Measurements from ENCODE around the gene CAVIN2.

CAVIN2 gene

DNA sequence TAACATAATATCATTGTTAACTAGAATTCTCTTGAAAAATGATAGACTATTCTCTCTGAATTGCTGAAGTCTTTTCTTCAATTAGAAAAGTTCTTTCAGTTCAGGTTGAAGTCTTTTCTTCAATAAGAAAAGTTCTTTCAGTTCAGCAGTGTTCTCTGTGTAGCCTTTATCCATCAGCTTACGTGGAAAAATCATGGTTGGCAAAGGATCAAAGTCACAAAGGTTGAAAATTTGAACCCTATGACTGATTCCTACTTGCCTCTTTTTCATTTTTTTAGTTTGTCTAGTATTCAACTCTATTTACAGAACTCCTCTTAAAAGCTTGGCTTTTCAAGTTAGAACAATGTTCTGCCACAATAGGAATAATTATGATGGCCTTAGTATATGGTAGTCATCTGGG lies 25.8 kb downstream of the CAVIN2 start:
- Histone ChIP-seq H3K4me3 (ENCODE audit: low read length in 2 of 2) (no peak overlapping the region), H3K27ac (ENCODE audit: low read length) (no peak overlapping the region), H3K9ac (ENCODE audit: low read length in 2 of 2) (no peak overlapping the region), H3K36me3 (ENCODE audit: control insufficient read depth in 2 of 2, insufficient read depth in 2 of 2, low read length in 2 of 2) (no peaks in the 10 kb centered on the region), H3K4me1 (ENCODE audit: control insufficient read depth, insufficient read depth, low read length) (no peaks in the 10 kb centered on the region), H3K9me3 (ENCODE audit: control insufficient read depth in 2 of 2, low read length in 2 of 2) (no peaks in the 10 kb centered on the region), H3K27me3 (ENCODE audit: control insufficient read depth in 1 of 2, insufficient read depth in 2 of 2, low read length in 2 of 2) (no peaks in the 10 kb centered on the region)

DNA sequence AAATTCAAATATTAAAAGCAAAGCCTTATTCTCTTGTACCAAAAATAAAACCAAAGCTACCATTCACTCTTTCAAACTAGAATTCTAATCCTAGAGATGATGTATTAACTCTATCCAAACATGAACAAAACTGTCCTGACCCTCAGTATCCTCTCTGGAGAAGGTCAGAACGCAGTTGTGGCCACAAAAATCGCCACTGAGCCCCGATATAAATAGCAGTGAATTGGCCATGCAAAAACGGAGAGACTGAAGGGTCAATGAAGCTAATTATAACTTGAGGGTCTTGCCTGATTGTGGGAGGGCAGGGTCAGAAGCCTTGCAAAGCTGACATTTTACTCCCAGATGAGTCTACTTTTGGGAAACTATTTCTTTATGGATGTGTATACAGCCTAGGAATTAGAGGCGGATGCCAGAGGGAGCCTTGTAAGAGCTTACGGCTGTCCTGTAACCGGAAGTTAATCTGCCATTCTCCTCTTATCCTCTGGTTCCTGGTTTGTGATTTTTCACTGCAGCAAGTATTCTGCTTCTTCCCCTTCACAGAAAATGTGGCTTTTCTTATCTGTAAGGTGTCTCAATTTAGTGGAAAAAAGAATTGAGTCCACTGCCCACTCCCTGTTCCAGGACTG lies 28.1 kb downstream of the CAVIN2 start:
- Histone ChIP-seq H3K9ac (ENCODE audit: low read length in 2 of 2) (no peak overlapping the region), H3K4me1 (ENCODE audit: control insufficient read depth, insufficient read depth, low read length) (no peaks in the 10 kb centered on the region), H3K27me3 (ENCODE audit: control insufficient read depth in 1 of 2, insufficient read depth in 2 of 2, low read length in 2 of 2) (no peaks in the 10 kb centered on the region), H3K27ac (ENCODE audit: low read length) (no peak overlapping the region), H3K36me3 (ENCODE audit: control insufficient read depth in 2 of 2, insufficient read depth in 2 of 2, low read length in 2 of 2) (no peaks in the 10 kb centered on the region), H3K4me3 (ENCODE audit: low read length in 2 of 2) (no peak overlapping the region), H3K9me3 (ENCODE audit: control insufficient read depth in 2 of 2, low read length in 2 of 2) (no peaks in the 10 kb centered on the region)

DNA sequence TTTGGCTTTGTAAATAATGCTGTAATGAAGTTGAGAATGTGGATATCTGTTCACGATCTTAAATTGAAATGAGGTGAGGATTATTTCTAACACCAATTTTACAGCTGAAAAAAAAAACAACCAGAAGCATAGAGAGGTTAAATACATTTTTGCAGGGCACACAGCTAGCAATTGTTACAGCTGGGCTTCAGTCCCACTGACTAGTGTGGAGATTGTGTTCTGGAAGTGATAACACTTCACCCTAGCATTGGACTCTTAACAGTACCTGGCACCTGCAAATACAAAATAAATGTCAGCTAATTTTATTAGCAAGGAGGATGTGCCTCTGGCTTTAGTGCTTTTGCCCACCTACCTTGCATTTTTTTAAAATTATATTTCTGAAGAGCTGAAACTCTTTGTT lies 28.8 kb downstream of the CAVIN2 start:
- H3K4me3 ChIP-seq (ENCODE audit: low read length in 2 of 2): no peak overlapping the region

DNA sequence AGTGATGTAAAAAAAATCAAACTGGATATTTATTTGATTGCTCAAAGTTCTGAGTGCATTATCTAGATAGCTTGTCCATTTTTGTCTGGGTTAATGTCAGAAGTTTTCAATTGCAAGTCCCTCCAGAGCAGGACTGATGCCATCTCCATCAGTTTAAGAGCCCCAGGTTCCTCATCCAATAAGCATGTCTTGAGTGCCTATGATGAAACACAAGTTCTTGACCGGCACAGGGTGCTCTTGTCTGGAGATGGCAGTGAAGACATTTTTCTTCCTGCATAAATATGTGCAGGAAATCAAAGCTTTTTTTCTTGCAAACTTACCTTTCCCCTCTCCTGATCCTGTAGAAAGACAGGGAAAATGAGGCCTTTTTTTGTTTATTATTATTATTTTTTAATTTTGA lies 31.9 kb downstream of the CAVIN2 start:
- no peaks in the 10 kb centered on the region for H3K4me1 ChIP-seq (ENCODE audit: control insufficient read depth, insufficient read depth, low read length)
- no peaks in the 10 kb centered on the region for H3K9me3 ChIP-seq (ENCODE audit: control insufficient read depth in 2 of 2, low read length in 2 of 2)
- no peak overlapping the region for H3K27ac ChIP-seq (ENCODE audit: low read length)

More for the DNA sequence above, 28.8 kb downstream of the CAVIN2 start:
- H3K27me3 ChIP-seq (ENCODE audit: control insufficient read depth in 1 of 2, insufficient read depth in 2 of 2, low read length in 2 of 2): no peaks in the 10 kb centered on the region
- no peak overlapping the region for H3K9ac ChIP-seq (ENCODE audit: low read length in 2 of 2)
- H3K36me3 ChIP-seq (ENCODE audit: control insufficient read depth in 2 of 2, insufficient read depth in 2 of 2, low read length in 2 of 2): no peaks in the 10 kb centered on the region
- no peak overlapping the region for H3K27ac ChIP-seq (ENCODE audit: low read length)
- H3K4me1 ChIP-seq (ENCODE audit: control insufficient read depth, insufficient read depth, low read length): no peaks in the 10 kb centered on the region
- H3K9me3 ChIP-seq (ENCODE audit: control insufficient read depth in 2 of 2, low read length in 2 of 2): no peaks in the 10 kb centered on the region

DNA sequence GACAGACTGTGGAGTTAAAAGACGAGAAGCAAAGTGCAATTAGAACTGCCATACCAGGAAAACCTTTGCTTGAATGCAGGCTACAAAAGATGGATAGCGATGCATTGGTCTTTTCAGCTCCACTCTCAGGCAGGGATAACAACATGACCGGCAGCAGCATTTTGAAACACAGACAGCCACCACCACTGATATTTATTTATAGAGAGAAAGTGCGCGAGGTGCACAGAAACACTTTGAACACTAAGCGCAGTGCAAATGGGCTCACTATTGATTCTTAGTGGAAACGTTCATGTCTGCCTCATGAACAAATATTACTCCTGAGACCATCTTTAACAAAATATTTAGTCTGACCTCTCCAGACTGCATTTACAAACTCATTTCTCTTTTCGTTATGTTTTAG lies 32.9 kb downstream of the CAVIN2 start:
- no peak overlapping the region for H3K27ac ChIP-seq (ENCODE audit: low read length)
- no peaks in the 10 kb centered on the region for H3K36me3 ChIP-seq (ENCODE audit: control insufficient read depth in 2 of 2, insufficient read depth in 2 of 2, low read length in 2 of 2)
- H3K9ac ChIP-seq (ENCODE audit: low read length in 2 of 2): no peak overlapping the region
- H3K27me3 ChIP-seq (ENCODE audit: control insufficient read depth in 1 of 2, insufficient read depth in 2 of 2, low read length in 2 of 2): no peaks in the 10 kb centered on the region
- H3K4me1 ChIP-seq (ENCODE audit: control insufficient read depth, insufficient read depth, low read length): no peaks in the 10 kb centered on the region
- no peak overlapping the region for H3K4me3 ChIP-seq (ENCODE audit: low read length in 2 of 2)
- no peaks in the 10 kb centered on the region for H3K9me3 ChIP-seq (ENCODE audit: control insufficient read depth in 2 of 2, low read length in 2 of 2)

More for the DNA sequence above, 31.9 kb downstream of the CAVIN2 start:
- no peak overlapping the region for H3K9ac ChIP-seq (ENCODE audit: low read length in 2 of 2)
- H3K27me3 ChIP-seq (ENCODE audit: control insufficient read depth in 1 of 2, insufficient read depth in 2 of 2, low read length in 2 of 2): no peaks in the 10 kb centered on the region
- no peak overlapping the region for H3K4me3 ChIP-seq (ENCODE audit: low read length in 2 of 2)
- no peaks in the 10 kb centered on the region for H3K36me3 ChIP-seq (ENCODE audit: control insufficient read depth in 2 of 2, insufficient read depth in 2 of 2, low read length in 2 of 2)

DNA sequence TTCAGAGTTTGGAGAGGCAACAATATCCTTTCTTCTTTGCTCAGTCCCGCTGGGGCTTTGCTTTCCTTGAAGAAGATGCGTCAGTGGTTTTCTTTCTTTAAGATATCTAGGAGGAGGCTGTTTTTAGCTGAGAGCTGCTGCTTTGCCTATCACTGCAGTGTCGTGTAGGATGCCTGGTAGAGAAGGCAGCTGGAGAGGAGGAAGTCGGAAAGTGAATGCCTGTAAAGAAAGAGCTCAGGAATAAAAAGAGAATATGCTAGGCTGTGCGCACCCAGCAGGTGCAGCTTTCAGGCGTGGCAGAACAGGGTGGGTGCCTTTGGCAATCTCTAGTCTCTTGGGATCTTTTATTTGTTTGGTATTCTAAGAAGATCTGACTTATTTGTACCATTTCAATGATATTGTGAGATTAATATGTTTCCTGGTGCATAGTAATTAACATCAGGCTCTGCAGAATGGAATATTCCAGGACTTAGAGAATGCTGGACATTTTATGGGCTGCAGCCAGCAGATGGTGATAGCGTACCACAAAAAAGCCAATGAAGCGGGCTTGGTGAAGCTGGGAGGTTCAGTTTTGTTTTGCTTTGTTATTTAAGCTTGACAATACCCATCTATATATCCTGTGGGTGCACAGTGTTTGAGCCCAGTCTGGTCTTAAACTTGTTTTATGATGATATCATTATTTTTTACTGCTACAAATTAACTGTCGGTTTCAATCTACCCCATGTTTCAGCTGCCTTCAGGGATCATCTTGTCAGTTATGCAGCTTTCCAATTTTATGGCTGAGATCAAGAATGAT lies 34.9 kb downstream of the CAVIN2 start:
- Histone ChIP-seq H3K27ac (ENCODE audit: low read length) (no peak overlapping the region), H3K4me1 (ENCODE audit: control insufficient read depth, insufficient read depth, low read length) (no peaks in the 10 kb centered on the region), H3K4me3 (ENCODE audit: low read length in 2 of 2) (peak overlapping the region in 1 of 2 donors; percentile 54), H3K36me3 (ENCODE audit: control insufficient read depth in 2 of 2, insufficient read depth in 2 of 2, low read length in 2 of 2) (no peaks in the 10 kb centered on the region), H3K9ac (ENCODE audit: low read length in 2 of 2) (no peak overlapping the region), H3K9me3 (ENCODE audit: control insufficient read depth in 2 of 2, low read length in 2 of 2) (no peaks in the 10 kb centered on the region), H3K27me3 (ENCODE audit: control insufficient read depth in 1 of 2, insufficient read depth in 2 of 2, low read length in 2 of 2) (no peaks in the 10 kb centered on the region)

DNA sequence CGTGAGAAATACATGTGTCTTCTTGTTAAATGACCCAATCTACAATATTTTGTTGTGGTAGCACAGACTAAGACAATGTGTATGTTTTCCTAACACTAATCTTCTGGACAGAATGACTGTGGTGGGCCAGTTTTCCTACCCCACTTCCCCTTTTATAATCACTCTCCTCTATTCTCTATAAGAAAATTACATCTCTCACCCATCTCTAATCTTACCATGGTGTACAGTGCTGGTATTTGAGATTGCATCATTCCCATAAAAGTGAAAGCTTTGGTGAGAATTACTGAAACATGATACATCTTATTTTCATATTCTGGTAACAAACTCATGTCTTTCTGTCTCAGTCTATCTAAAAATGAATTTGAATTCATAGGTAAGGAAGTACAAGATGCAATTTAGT lies 40.5 kb downstream of the CAVIN2 start:
- Histone ChIP-seq H3K36me3 (ENCODE audit: control insufficient read depth in 2 of 2, insufficient read depth in 2 of 2, low read length in 2 of 2) (no peaks in the 10 kb centered on the region), H3K27me3 (ENCODE audit: control insufficient read depth in 1 of 2, insufficient read depth in 2 of 2, low read length in 2 of 2) (no peaks in the 10 kb centered on the region), H3K4me3 (ENCODE audit: low read length in 2 of 2) (no peak overlapping the region), H3K9ac (ENCODE audit: low read length in 2 of 2) (no peak overlapping the region), H3K9me3 (ENCODE audit: control insufficient read depth in 2 of 2, low read length in 2 of 2) (no peaks in the 10 kb centered on the region), H3K27ac (ENCODE audit: low read length) (no peak overlapping the region), H3K4me1 (ENCODE audit: control insufficient read depth, insufficient read depth, low read length) (no peaks in the 10 kb centered on the region)

DNA sequence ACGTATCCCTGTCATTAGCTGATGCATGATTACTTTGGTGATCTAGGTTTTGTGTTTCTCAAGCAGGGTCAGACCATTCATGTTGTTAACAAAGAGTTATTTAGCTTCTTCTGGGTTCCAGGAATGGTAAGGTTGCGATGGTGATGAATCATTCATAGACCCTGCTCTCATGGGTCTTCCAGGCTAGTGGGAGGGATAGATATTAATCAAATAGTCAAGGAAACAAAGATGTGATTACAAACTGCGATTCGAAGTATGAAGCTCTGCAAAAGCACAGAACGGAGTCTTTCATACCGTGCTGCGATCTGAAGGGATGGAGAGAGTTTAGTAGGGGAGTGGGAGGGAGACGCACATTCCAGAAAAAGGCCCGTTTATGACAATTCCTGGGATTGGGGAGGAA lies 42.1 kb downstream of the CAVIN2 start:
- Histone ChIP-seq H3K9ac (ENCODE audit: low read length in 2 of 2) (no peak overlapping the region), H3K9me3 (ENCODE audit: control insufficient read depth in 2 of 2, low read length in 2 of 2) (no peaks in the 10 kb centered on the region), H3K36me3 (ENCODE audit: control insufficient read depth in 2 of 2, insufficient read depth in 2 of 2, low read length in 2 of 2) (no peaks in the 10 kb centered on the region), H3K27ac (ENCODE audit: low read length) (no peak overlapping the region), H3K4me3 (ENCODE audit: low read length in 2 of 2) (no peak overlapping the region), H3K4me1 (ENCODE audit: control insufficient read depth, insufficient read depth, low read length) (no peaks in the 10 kb centered on the region), H3K27me3 (ENCODE audit: control insufficient read depth in 1 of 2, insufficient read depth in 2 of 2, low read length in 2 of 2) (no peaks in the 10 kb centered on the region)

DNA sequence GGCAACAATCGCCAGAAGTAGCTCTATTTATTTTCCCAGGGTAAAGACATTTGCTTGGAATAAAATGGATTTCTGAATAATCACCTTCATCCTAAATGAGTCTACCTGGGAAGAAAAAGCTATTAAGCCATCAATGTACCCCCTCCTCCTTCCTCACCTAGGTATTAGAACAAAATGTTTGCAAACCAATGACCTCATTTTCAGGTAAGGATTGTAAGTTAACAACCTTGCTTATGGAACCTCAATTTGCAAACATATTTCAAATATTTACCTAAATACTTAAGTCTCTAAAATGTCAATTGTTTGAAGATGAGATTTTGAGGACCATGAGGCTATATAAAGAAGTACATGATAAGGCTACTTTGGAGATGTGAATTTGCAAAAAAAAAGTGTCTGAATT lies 43.9 kb downstream of the CAVIN2 start:
- no peak overlapping the region for H3K27ac ChIP-seq (ENCODE audit: low read length)
- no peaks in the 10 kb centered on the region for H3K4me1 ChIP-seq (ENCODE audit: control insufficient read depth, insufficient read depth, low read length)
- no peaks in the 10 kb centered on the region for H3K27me3 ChIP-seq (ENCODE audit: control insufficient read depth in 1 of 2, insufficient read depth in 2 of 2, low read length in 2 of 2)
- H3K36me3 ChIP-seq (ENCODE audit: control insufficient read depth in 2 of 2, insufficient read depth in 2 of 2, low read length in 2 of 2): no peaks in the 10 kb centered on the region
- no peaks in the 10 kb centered on the region for H3K9me3 ChIP-seq (ENCODE audit: control insufficient read depth in 2 of 2, low read length in 2 of 2)
- no peak overlapping the region for H3K4me3 ChIP-seq (ENCODE audit: low read length in 2 of 2)
- H3K9ac ChIP-seq (ENCODE audit: low read length in 2 of 2): no peak overlapping the region

DNA sequence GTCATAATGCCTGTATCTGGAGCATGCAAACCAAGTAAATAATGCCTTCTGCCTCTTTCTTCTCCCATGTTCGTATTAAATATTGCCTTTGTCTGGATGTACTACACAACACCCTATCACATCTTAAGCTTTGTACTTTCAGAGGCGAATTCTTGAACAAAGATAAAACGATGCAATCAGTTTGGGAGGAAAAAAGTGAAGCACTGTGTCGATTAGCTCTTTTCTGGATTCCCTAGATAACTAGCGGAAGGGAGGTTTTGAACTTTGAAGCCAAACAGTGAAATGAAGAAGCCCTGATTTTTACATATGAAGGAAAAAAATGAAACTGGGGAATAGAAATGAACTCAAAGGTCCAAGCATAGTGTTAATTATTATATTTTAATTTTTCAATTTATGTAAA lies 44.7 kb downstream of the CAVIN2 start:
- H3K9me3 ChIP-seq (ENCODE audit: control insufficient read depth in 2 of 2, low read length in 2 of 2): no peaks in the 10 kb centered on the region
- H3K9ac ChIP-seq (ENCODE audit: low read length in 2 of 2): no peak overlapping the region
- no peaks in the 10 kb centered on the region for H3K36me3 ChIP-seq (ENCODE audit: control insufficient read depth in 2 of 2, insufficient read depth in 2 of 2, low read length in 2 of 2)
- no peaks in the 10 kb centered on the region for H3K27me3 ChIP-seq (ENCODE audit: control insufficient read depth in 1 of 2, insufficient read depth in 2 of 2, low read length in 2 of 2)
- no peak overlapping the region for H3K4me3 ChIP-seq (ENCODE audit: low read length in 2 of 2)
- H3K4me1 ChIP-seq (ENCODE audit: control insufficient read depth, insufficient read depth, low read length): no peaks in the 10 kb centered on the region
- no peak overlapping the region for H3K27ac ChIP-seq (ENCODE audit: low read length)

DNA sequence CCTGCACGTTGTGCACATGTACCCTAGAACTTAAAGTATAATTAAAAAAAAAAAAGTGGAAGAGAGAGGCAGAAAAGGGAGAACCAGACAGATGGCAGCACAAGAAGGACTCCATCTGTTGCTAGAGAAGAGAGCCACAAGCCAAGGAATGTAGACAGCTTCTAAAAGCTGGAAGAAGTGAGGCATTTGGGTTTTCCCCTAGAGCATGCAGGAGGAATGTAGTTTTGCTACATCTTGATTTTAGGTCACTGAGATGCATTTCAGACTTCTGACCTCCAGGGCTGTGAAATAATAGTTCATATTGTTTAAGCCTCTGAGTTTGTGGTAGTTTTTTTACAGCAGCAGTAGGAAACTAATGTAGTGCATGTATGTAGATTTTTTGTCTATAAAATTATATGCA lies 46.0 kb downstream of the CAVIN2 start:
- no peak overlapping the region for H3K9ac ChIP-seq (ENCODE audit: low read length in 2 of 2)
- no peaks in the 10 kb centered on the region for H3K27me3 ChIP-seq (ENCODE audit: control insufficient read depth in 1 of 2, insufficient read depth in 2 of 2, low read length in 2 of 2)
- H3K4me1 ChIP-seq (ENCODE audit: control insufficient read depth, insufficient read depth, low read length): no peaks in the 10 kb centered on the region

More for the DNA sequence above, 46.0 kb downstream of the CAVIN2 start:
- H3K9me3 ChIP-seq (ENCODE audit: control insufficient read depth in 2 of 2, low read length in 2 of 2): no peaks in the 10 kb centered on the region
- no peak overlapping the region for H3K27ac ChIP-seq (ENCODE audit: low read length)
- H3K4me3 ChIP-seq (ENCODE audit: low read length in 2 of 2): no peak overlapping the region
- no peaks in the 10 kb centered on the region for H3K36me3 ChIP-seq (ENCODE audit: control insufficient read depth in 2 of 2, insufficient read depth in 2 of 2, low read length in 2 of 2)

Measured in stomach smooth muscle (tissue), 2 donors.